ENCODE measurements around the gene LNX2. TPM values are rescaled to one million over a fixed set of nuclear protein-coding genes. Genes with fewer than 3 reads are reported as not detected.

LNX2 gene
- total and polyA plus RNA-seq, 7 experiments from 2014 or later, result 3.2 to 10.7 (median 4.5) TPM

DNA sequence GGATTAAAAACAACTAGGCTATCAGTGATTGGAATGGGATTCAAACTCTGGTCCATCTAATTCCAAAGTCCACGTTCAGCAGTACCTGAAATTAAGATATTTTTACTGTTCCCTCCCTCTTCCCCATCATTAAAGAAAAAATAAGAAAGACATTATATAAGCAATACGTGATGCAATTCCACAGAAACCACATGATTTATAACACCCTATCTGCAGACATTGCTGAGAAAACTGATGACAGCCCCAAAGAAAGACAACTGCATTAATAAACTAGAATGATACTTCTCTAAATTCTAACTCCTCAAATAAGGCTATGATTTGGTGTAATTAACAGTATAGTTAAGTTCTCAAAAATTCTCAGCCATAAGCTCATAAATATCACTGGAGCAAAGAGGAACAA, 19.1 kb downstream of the LNX2 start:
- no peak for ATAC-seq
- CTCF ChIA-PET, result interaction anchor here (0.5 kb wide), 1 partner anchor 91 kb away, joined by 3 read pairs; no protein-coding TSS in a partner anchor
- peaks cover 0 to 2% (median 0%) of the 10 kb centered on the region in 11 donors for H3K9me3 Mint-ChIP-seq
- H3K27ac Mint-ChIP-seq, result no peak overlapping the region
- POLR2A ChIA-PET, result no interaction called here
- peaks cover 0 to 44% (median 28%) of the 10 kb centered on the region in 7 donors for H3K4me1 Mint-ChIP-seq
- H3K36me3 Mint-ChIP-seq, result peaks cover 0 to 12% (median 4%) of the 10 kb centered on the region in 5 donors
- Histone ChIP-seq H3K4me3 (ENCODE audit: low read length) (no peak overlapping the region), H3K9me3 (ENCODE audit: control insufficient read depth in 2 of 3, low read length in 3 of 3) (no peaks in the 10 kb centered on the region), H3K36me3 (ENCODE audit: control insufficient read depth in 2 of 3, insufficient read depth in 3 of 3, low read length in 3 of 3) (no peaks in the 10 kb centered on the region), H3K4me1 (ENCODE audit: control insufficient read depth in 2 of 2, insufficient read depth in 2 of 2, low read length in 2 of 2) (no peaks in the 10 kb centered on the region), H3K27ac (ENCODE audit: low read depth, low read length) (no peak overlapping the region), H3K27me3 (ENCODE audit: control insufficient read depth in 2 of 2, insufficient read depth in 2 of 2, low read length in 2 of 2) (no peaks in the 10 kb centered on the region)
- DNase-seq, result no peak
- no peak overlapping the region for H3K4me3 Mint-ChIP-seq
- no peaks in the 10 kb centered on the region for H3K27me3 Mint-ChIP-seq
- intact Hi-C loops (cut with micrococcal nuclease), result no loop called here

DNA sequence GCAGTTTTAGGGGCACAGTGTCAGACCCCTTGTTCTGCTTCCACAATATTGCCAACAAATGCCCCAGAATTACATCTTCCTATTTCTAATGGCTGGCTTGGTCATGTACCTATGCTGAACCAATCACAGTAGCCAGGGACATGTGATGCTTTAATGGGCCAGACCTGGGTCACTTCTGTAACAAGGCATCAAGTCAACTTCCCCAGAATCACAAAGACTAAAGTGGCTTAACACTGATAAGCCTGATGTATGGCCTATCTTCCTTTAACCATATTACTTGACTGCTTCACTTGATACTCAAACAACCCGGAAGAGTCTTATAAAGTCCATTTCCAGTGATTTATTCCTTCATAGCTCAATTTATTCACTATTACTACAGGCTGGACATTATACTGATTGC, 19.6 kb downstream of the LNX2 start:
- no peak overlapping the region for H3K4me3 ChIP-seq (ENCODE audit: low read length)
- CTCF ChIA-PET, result no interaction called here
- H3K9me3 Mint-ChIP-seq, result peaks cover 0 to 2% (median 0%) of the 10 kb centered on the region in 11 donors

DNA sequence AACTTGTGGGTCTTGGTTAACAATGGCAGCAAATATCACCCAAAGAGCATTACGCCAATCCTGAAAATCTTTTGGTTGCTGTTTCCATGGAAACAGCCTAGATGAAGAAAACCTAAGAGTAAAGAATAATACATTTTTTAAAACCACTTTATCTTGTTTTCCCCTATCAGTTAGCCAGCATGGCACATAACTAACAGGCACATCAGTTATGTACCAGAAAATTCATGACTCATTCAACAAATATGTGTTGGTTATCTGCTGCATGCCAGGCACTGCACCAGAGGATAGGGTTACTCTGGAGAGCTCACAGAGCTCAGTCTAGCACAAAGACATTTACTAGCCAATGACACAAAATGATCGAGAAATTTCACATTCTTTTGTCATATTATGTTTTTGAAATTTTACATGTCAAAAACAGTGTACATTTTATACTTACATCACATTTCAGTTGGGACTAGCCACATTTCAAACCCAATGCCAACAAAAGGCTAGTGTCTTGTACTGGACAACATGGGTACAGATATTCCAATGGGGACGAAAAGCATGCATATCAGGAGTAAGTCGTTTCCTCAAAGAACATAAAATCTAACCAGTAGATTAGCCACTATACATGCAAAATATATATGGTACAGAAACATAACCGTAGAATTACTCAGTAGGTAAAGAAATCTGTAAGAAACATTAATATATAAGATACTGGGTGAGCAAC, 20.3 kb downstream of the LNX2 start:
- no peaks in the 10 kb centered on the region for H3K27me3 Mint-ChIP-seq
- ATAC-seq, result no peak
- intact Hi-C loops (cut with micrococcal nuclease), result no loop called here
- peaks cover 0 to 10% (median 4%) of the 10 kb centered on the region in 5 donors for H3K36me3 Mint-ChIP-seq
- ChIA-PET POLR2A (no interaction called here), CTCF (no interaction called here)
- no peak for DNase-seq
- H3K27me3 ChIP-seq (ENCODE audit: control insufficient read depth in 2 of 2, insufficient read depth in 2 of 2, low read length in 2 of 2), result no peaks in the 10 kb centered on the region
- no peak overlapping the region for H3K4me3 ChIP-seq (ENCODE audit: low read length)
- H3K9me3 Mint-ChIP-seq, result peaks cover 0 to 2% (median 0%) of the 10 kb centered on the region in 11 donors
- no peak overlapping the region for H3K27ac Mint-ChIP-seq
- no peak overlapping the region for H3K27ac ChIP-seq (ENCODE audit: low read depth, low read length)
- no peaks in the 10 kb centered on the region for H3K36me3 ChIP-seq (ENCODE audit: control insufficient read depth in 2 of 3, insufficient read depth in 3 of 3, low read length in 3 of 3)
- H3K4me1 Mint-ChIP-seq, result peaks cover 0 to 33% (median 21%) of the 10 kb centered on the region in 7 donors
- no peak overlapping the region for H3K4me3 Mint-ChIP-seq
- no peaks in the 10 kb centered on the region for H3K9me3 ChIP-seq (ENCODE audit: control insufficient read depth in 2 of 3, low read length in 3 of 3)
- no peaks in the 10 kb centered on the region for H3K4me1 ChIP-seq (ENCODE audit: control insufficient read depth in 2 of 2, insufficient read depth in 2 of 2, low read length in 2 of 2)

More for the DNA sequence above, 19.6 kb downstream of the LNX2 start:
- Mint-ChIP-seq H3K36me3 (peaks cover 0 to 10% (median 4%) of the 10 kb centered on the region in 5 donors), H3K27ac (no peak overlapping the region), H3K27me3 (no peaks in the 10 kb centered on the region), H3K4me1 (peaks cover 0 to 40% (median 24%) of the 10 kb centered on the region in 7 donors), H3K4me3 (no peak overlapping the region)
- POLR2A ChIA-PET, result no interaction called here
- H3K27me3 ChIP-seq (ENCODE audit: control insufficient read depth in 2 of 2, insufficient read depth in 2 of 2, low read length in 2 of 2), result no peaks in the 10 kb centered on the region
- H3K36me3 ChIP-seq (ENCODE audit: control insufficient read depth in 2 of 3, insufficient read depth in 3 of 3, low read length in 3 of 3), result no peaks in the 10 kb centered on the region
- ATAC-seq (no peak), DNase-seq (no peak)
- H3K4me1 ChIP-seq (ENCODE audit: control insufficient read depth in 2 of 2, insufficient read depth in 2 of 2, low read length in 2 of 2), result no peaks in the 10 kb centered on the region
- intact Hi-C loops (cut with micrococcal nuclease), result no loop called here
- H3K9me3 ChIP-seq (ENCODE audit: control insufficient read depth in 2 of 3, low read length in 3 of 3), result no peaks in the 10 kb centered on the region
- no peak overlapping the region for H3K27ac ChIP-seq (ENCODE audit: low read depth, low read length)

DNA sequence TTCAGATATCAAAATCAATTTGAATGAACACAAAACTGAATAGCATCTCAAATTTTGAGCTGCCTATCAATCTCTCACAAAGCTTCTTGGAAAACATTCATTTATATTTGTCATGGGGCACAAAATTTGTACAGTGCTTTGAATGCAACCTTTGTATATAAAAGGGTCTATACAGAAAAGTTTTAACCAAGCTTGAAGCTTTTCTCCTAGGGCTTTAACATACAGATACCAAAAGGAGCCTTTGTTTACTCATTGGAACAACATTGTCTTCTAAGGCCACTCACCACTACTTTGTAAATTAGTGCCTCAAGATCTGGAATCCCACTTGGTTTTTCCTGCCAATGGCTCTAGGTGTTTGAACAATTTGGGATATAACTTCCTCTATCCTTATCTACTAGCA, 21.2 kb downstream of the LNX2 start:
- no peaks in the 10 kb centered on the region for H3K27me3 Mint-ChIP-seq
- Histone ChIP-seq H3K27ac (ENCODE audit: low read depth, low read length) (no peak overlapping the region), H3K4me1 (ENCODE audit: control insufficient read depth in 2 of 2, insufficient read depth in 2 of 2, low read length in 2 of 2) (no peaks in the 10 kb centered on the region), H3K9me3 (ENCODE audit: control insufficient read depth in 2 of 3, low read length in 3 of 3) (no peaks in the 10 kb centered on the region), H3K27me3 (ENCODE audit: control insufficient read depth in 2 of 2, insufficient read depth in 2 of 2, low read length in 2 of 2) (no peaks in the 10 kb centered on the region), H3K4me3 (ENCODE audit: low read length) (no peak overlapping the region), H3K36me3 (ENCODE audit: control insufficient read depth in 2 of 3, insufficient read depth in 3 of 3, low read length in 3 of 3) (no peaks in the 10 kb centered on the region)
- H3K27ac Mint-ChIP-seq, result no peak overlapping the region
- H3K36me3 Mint-ChIP-seq, result peaks cover 0 to 6% (median under 1%) of the 10 kb centered on the region in 5 donors
- peaks cover 0 to 28% (median 20%) of the 10 kb centered on the region in 7 donors for H3K4me1 Mint-ChIP-seq
- CTCF ChIA-PET, result no interaction called here
- peaks cover 0 to under 1% (median 0%) of the 10 kb centered on the region in 11 donors for H3K9me3 Mint-ChIP-seq
- no peak for ATAC-seq
- intact Hi-C loops (cut with micrococcal nuclease), result no loop called here
- no peak overlapping the region for H3K4me3 Mint-ChIP-seq
- POLR2A ChIA-PET, result no interaction called here
- DNase-seq, result no peak

DNA sequence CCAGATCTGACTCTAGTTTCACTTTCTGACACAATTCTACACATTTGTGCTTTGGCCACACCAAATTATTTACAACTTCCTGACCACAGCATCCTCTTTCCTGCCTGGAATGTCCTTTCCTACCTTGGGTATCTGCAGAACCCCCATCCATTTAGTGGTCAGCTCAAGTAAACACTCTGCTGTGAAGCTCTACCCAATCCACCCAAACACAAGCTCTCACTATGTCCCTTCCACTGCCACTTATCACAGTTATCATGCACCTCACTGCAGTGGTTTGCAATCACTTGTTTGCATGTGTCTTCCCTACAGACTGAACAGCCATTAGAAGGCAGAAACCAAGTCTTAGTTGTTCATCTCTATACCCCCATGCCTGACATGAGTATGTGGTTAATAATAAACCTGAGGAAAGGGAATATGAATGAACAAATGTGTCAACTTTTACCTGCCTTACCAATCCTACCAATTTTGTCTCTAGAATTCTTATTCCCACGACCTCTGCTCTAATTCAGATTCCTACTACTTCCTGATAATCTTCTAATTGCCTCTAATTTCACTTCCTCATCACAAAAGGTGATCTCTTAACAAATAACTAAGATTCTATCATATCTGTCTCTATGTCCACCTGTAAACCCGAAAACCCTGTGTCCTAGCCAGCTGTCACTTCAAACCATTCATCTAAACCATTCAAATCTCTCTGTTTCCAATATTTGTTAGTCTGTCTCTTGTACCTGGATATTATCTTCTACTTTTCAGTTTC, 25.1 kb downstream of the LNX2 start:
- POLR2A ChIA-PET, result no interaction called here
- H3K27me3 Mint-ChIP-seq, result no peaks in the 10 kb centered on the region
- H3K27ac ChIP-seq (ENCODE audit: low read depth, low read length), result no peak overlapping the region
- intact Hi-C loops (cut with micrococcal nuclease), result no loop called here
- no peaks in the 10 kb centered on the region for H3K36me3 ChIP-seq (ENCODE audit: control insufficient read depth in 2 of 3, insufficient read depth in 3 of 3, low read length in 3 of 3)
- peaks cover 0 to 10% (median 8%) of the 10 kb centered on the region in 7 donors for H3K4me1 Mint-ChIP-seq
- H3K36me3 Mint-ChIP-seq, result no peaks in the 10 kb centered on the region
- no peak overlapping the region for H3K4me3 Mint-ChIP-seq
- no peaks in the 10 kb centered on the region for H3K9me3 Mint-ChIP-seq
- no peak overlapping the region for H3K27ac Mint-ChIP-seq
- ATAC-seq, result no peak
- no peak overlapping the region for H3K4me3 ChIP-seq (ENCODE audit: low read length)
- no peaks in the 10 kb centered on the region for H3K9me3 ChIP-seq (ENCODE audit: control insufficient read depth in 2 of 3, low read length in 3 of 3)
- no peaks in the 10 kb centered on the region for H3K27me3 ChIP-seq (ENCODE audit: control insufficient read depth in 2 of 2, insufficient read depth in 2 of 2, low read length in 2 of 2)
- H3K4me1 ChIP-seq (ENCODE audit: control insufficient read depth in 2 of 2, insufficient read depth in 2 of 2, low read length in 2 of 2), result no peaks in the 10 kb centered on the region
- CTCF ChIA-PET, result no interaction called here
- DNase-seq, result no peak

DNA sequence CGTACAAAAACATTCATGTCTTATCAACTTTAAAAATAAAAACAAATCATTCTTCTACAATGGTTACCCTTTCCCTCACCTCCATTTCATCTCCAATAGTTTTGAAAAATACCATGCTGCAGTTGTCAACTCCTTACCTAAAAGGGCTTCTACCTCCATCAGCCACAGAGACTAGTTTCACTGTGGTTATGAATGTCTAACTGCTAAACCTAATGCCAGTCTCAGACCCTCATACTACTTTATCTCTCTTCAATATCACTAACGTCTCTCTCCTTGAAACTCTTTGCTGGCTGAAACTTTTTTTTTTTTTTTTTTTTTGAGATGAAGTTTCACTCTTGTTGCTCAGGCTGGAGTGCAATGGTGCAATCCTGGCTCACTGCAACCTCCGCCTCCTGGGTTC, 27.1 kb downstream of the LNX2 start:
- intact Hi-C loops (cut with micrococcal nuclease), result no loop called here
- Histone ChIP-seq H3K36me3 (ENCODE audit: control insufficient read depth in 2 of 3, insufficient read depth in 3 of 3, low read length in 3 of 3) (no peaks in the 10 kb centered on the region), H3K4me1 (ENCODE audit: control insufficient read depth in 2 of 2, insufficient read depth in 2 of 2, low read length in 2 of 2) (no peaks in the 10 kb centered on the region), H3K27ac (ENCODE audit: low read depth, low read length) (no peak overlapping the region), H3K9me3 (ENCODE audit: control insufficient read depth in 2 of 3, low read length in 3 of 3) (no peaks in the 10 kb centered on the region), H3K27me3 (ENCODE audit: control insufficient read depth in 2 of 2, insufficient read depth in 2 of 2, low read length in 2 of 2) (no peaks in the 10 kb centered on the region), H3K4me3 (ENCODE audit: low read length) (no peak overlapping the region)
- ATAC-seq (no peak), DNase-seq (no peak)
- Mint-ChIP-seq H3K4me3 (no peak overlapping the region), H3K9me3 (peaks cover 0 to 5% (median 1%) of the 10 kb centered on the region in 11 donors), H3K36me3 (peaks cover 0 to 7% (median 2%) of the 10 kb centered on the region in 5 donors), H3K27me3 (peaks cover 0 to 2% (median 0%) of the 10 kb centered on the region in 5 donors), H3K27ac (no peak overlapping the region), H3K4me1 (peaks cover 0 to 7% (median 1%) of the 10 kb centered on the region in 7 donors)
- ChIA-PET POLR2A (no interaction called here), CTCF (no interaction called here)

Measured in naive thymus-derived CD4-positive, alpha-beta T cell (primary cell).